WI38 (cell line): ENCODE measurements around the gene CAPZB.

ENCODE experiments used
- H3K4me3 ChIP-seq: 2 replicates; pipeline ENCODE4 v1.5.1; 2011; ENCODE audit warnings: low read depth, mild to moderate bottlenecking, control low read depth, low read length
- TF ChIP-seq, protein P1 (sequence below): IDR thresholded peaks from 2 replicates; pipeline ENCODE4 v1.5.1; 2012; ENCODE audit warnings: low read depth, mild to moderate bottlenecking, control low read depth, low read length

Gene CAPZB

DNA sequence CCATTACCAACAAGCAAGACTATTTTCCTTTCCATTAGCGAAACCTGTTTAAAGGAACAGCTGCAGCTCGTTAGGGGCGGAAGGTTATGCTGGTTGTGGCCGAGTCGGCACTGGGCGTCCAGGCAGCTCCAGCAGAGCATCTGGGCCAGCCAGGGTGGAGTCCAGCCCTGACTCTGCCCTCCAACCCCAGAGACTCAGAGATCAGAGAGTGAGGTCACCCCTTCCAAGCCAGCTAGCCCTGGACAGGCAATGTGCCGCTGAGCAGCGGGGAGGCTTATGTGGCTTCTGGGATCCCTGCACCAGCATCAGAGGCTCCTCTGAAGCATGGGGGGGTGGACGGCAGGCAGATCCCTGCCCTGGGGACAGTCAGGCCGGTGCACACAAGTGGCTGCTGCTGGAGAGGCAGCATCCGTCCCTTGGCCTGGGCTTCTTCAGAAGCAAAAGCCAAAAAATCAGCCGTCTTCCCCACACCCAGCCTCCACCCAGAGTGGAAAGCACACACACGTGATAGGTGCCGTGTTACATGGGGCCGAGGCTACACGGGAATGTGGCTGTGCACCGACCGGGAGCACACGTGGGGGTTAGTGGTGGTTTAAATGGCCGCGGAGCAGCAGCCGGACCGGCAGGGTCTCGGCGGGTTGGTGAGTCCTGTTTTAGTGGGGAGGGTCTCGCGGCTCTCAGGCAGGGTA is 143.1 kb downstream of the CAPZB start:
- H3K4me3 ChIP-seq, result no peak overlapping the region
- TF ChIP-seq, protein P1, sequence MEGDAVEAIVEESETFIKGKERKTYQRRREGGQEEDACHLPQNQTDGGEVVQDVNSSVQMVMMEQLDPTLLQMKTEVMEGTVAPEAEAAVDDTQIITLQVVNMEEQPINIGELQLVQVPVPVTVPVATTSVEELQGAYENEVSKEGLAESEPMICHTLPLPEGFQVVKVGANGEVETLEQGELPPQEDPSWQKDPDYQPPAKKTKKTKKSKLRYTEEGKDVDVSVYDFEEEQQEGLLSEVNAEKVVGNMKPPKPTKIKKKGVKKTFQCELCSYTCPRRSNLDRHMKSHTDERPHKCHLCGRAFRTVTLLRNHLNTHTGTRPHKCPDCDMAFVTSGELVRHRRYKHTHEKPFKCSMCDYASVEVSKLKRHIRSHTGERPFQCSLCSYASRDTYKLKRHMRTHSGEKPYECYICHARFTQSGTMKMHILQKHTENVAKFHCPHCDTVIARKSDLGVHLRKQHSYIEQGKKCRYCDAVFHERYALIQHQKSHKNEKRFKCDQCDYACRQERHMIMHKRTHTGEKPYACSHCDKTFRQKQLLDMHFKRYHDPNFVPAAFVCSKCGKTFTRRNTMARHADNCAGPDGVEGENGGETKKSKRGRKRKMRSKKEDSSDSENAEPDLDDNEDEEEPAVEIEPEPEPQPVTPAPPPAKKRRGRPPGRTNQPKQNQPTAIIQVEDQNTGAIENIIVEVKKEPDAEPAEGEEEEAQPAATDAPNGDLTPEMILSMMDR, result no peak

DNA sequence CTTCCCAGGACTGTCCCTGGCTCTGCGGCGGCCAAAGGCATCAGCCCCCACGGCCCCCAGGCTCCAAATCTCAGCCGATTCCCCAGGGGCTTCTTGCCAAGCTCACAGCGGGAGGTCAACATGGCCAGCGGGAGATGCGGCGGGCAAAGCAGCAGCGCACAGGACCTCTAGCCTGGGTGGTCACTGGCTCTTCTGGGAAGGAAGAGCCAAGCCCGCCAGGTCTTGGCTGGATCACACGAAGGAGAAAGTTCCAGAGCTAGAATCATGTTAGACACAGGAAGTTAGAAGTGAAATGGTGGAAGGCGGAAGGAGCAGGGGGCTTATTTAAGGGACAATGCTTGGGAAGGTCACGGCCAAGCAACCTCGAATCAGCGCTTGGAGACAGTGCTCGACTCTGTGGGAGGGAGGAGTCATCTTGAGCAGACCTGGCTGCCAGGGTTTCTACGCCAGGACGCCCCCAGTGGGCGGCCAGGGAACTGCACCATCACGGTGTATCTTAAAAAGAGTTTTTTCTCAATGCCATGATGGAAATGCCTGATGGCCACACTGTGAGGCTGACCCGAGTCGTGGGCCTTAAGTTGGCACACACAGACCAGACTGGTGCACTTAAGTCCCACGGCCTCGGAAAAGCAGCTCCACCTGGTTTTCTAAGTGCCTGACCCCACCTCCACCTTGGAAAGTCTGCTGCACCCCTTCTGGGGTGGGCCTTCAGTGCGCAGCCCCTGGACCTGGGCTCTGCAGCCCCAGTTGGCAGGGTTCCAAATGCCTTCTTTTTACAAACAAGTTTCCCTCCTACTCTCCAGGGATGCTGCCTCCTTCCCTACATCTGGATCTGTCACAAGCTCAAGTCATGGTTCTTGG is 143.9 kb downstream of the CAPZB start:
- H3K4me3 ChIP-seq, result no peak overlapping the region
- TF ChIP-seq, protein P1, result peak; percentile 94

DNA sequence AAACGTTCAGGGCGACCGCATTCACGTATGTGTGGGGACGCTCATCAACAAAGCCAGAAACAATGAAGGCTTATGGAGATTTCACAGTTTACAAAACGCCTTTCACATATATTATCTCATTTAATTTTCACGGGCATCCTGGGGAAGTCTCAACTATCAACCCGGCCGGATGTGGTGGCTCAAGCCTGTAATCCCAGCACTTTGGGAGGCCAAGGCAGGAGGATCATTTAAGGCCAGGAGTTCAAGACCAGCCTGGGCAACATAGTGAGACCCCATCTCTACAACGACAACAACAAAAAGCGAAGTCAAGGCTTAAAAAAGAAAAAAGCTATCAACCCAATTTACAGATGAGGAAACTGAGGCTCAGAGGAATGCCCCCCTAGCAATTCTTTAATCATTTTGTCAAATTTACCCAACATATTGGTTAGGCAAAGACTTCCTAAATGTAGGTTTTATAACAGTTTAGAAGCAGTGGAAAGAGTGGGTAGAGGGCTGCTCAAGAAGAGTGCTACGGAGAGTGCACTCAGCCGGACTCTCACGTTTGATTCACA is 144.9 kb downstream of the CAPZB start:
- TF ChIP-seq, protein P1, result no peak
- H3K4me3 ChIP-seq, result no peak overlapping the region

DNA sequence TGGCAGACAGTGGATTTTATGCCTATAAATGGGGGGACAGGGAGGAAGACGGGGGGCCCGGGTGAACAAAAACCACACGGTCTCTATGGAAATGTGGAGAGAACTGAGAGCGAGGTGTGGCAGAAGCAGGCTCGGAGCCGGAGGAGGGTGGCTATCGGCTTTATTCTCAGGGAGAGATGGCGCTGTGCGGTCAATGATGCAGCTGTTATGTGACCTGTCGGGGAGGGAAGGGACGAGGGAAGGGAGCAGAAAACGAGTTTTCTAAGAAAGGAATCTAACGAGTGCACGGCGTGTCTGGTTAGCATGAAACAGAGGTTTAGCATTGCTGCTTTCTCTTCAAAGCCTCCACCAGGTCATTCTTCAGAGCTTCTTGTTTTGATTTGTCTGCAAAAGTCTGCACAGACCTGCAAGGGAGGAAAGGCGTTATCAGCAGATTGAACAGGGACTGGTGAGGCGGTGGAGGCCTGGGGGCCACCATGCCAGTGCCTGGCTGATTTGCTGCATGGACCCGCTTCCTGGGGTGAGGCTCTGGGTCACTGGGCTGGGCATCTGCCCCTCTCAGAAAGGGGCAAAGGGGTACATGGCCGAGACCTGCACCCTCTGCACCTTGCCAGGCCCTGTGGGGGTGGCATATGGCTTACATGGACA is 146.0 kb downstream of the CAPZB start:
- no peak overlapping the region for H3K4me3 ChIP-seq
- TF ChIP-seq, protein P1, result no peak

DNA sequence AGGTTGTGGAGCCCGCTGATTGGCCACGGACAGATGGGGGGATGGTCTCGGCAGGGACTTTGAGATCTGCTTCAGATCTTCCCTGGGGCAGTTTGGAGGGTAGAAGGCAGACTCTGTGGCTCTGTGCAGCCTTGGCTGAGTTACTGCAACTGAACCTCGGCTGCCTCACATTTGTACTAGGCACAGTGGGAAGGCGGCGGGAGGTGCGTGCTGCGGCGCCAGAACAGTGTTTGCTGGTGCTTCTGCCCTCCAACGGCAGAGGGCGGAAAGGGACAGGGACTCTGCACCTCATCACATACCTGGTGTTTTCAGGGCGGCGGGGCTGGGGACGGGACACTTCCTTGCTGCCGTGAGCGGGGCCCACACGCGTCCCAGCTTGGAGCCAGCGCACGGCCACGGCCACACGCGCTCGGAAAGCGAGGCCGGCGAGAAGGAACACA is 147.0 kb downstream of the CAPZB start:
- H3K4me3 ChIP-seq, result no peak overlapping the region
- TF ChIP-seq, protein P1, result no peak

DNA sequence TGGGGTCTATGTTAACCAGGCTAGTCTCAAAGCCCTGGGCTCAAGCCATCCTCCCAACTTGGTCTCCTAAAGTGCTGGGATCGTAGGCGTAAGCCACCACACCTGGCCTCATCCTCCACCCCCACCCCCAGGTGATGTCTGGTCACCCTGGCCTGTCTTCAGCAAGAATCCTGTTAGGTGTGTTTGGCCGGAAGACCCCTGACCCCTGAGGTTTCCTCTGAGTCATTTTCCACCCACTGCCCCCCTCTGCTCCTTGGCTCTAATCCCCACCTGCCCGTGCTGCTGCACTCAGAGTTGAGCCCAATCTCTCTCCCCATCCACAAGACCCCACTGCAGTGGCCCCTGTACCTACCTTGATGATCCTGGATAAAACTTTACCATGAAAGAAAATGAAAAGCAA is 148.1 kb downstream of the CAPZB start:
- no peak overlapping the region for H3K4me3 ChIP-seq
- TF ChIP-seq, protein P1, result no peak
